K562 (cell line): ENCODE results near the gene PHKG2. TPM values are rescaled to one million over a fixed set of nuclear protein-coding genes. Genes with fewer than 3 reads are reported as not detected.

ENCODE experiments used
- ATAC-seq: fragments of 200-7000 bp; cut with Tn5 transposase; 3 replicates; pipeline ENCODE4 v1.9.1; 2020; ENCODE audit warnings: moderate library complexity
- BruUV-seq: library from RNA; stranded (reverse); fragments of 400-500 nt; replicated peaks from 2 replicates; lab custom pipeline; 2021; lab: Mats Ljungman, UMichigan
- CTCF ChIA-PET: fragments of 300-600 bp; formaldehyde crosslinking; extraction: SDS; loops from one replicate; lab custom pipeline; 2021; ENCODE audit warnings: low intra/inter-chr PET ratio; lab: Yijun Ruan, JAX
- POLR2A ChIA-PET: fragments of 300-600, 350-650 bp; sonication (Branson Sonifier 250); formaldehyde crosslinking; extraction: SDS; loops from one replicate; lab custom pipeline; 2021; ENCODE audit warnings: antibody characterized with exemption, inconsistent platforms; lab: Yijun Ruan, JAX
- DNase-seq, 4 experiments: peaks; one replicate each; pipeline versions ENCODE4 v3.0.0 to v3.0.0-alpha.2; 2011 to 2018; ENCODE audit warnings: low spot score in 3 of 4, mixed read lengths in 3 of 4; ENCODE audit errors: extremely low read depth in 1 of 4
- FAIRE-seq: peaks from 2 replicates; lab custom pipeline; 2011; peaks lifted over from hg19 to GRCh38; lab: Jason Lieb, UNC
- H2AFZ ChIP-seq: 2 replicates; pipeline ENCODE4 v1.6.0; 2011; ENCODE audit warnings: low read depth, low read length, control low read depth, inconsistent platforms
- H3K27ac ChIP-seq: fragments of 200-600 bp; 3 replicates; pipeline ENCODE4 v1.8.0; 2011; ENCODE audit warnings: low read depth, mild to moderate bottlenecking, control low read depth, inconsistent platforms, low read length, moderate library complexity, mixed read lengths; ENCODE audit errors: extremely low read depth
- H3K27me3 ChIP-seq, 2 experiments: fragments of 300-600 bp in 1 of 2; 2 replicates in 1 of 2; 3 replicates in 1 of 2; pipeline versions ENCODE4 v1.6.0 to v1.8.0; 2011; ENCODE audit warnings: inconsistent platforms in 2 of 2, low read length in 2 of 2, mild to moderate bottlenecking in 1 of 2, mixed read lengths in 1 of 2, moderate library complexity in 1 of 2; ENCODE audit not compliant: control insufficient read depth in 2 of 2, insufficient read depth in 2 of 2
- H3K36me3 ChIP-seq: fragments of 300-600 bp; 3 replicates; pipeline ENCODE4 v1.8.0; 2011; ENCODE audit warnings: mild to moderate bottlenecking, low read length, inconsistent platforms; ENCODE audit not compliant: control insufficient read depth, insufficient read depth
- H3K4me1 ChIP-seq, 2 experiments: fragments of 200-600 bp in 1 of 2; replicated peaks in 1 of 2; 2 replicates in 1 of 2; 3 replicates in 1 of 2; pipeline versions ENCODE4 v1.5.1 to v1.8.0; 2011; ENCODE audit warnings: inconsistent platforms in 2 of 2, low read length in 2 of 2, mild to moderate bottlenecking in 1 of 2, mixed read lengths in 1 of 2, moderate library complexity in 1 of 2; ENCODE audit not compliant: control insufficient read depth in 2 of 2, insufficient read depth in 2 of 2
- H3K4me2 ChIP-seq: 2 replicates; pipeline ENCODE4 v1.6.1; 2011; ENCODE audit warnings: low read length, control low read depth, inconsistent platforms, mixed read lengths; ENCODE audit not compliant: insufficient read depth
- H3K4me3 ChIP-seq: fragments of 200-600 bp; sonication (generic), shearing (Covaris generic); 2 replicates; pipeline ENCODE4 v1.5.1; 2016; ENCODE audit warnings: control low read depth, inconsistent platforms
- H3K79me2 ChIP-seq: fragments of 200-600 bp; 3 replicates; pipeline ENCODE4 v1.8.0; 2011; ENCODE audit warnings: low read length, inconsistent platforms; ENCODE audit not compliant: control insufficient read depth, insufficient read depth
- H3K9ac ChIP-seq, 2 experiments: 2 replicates each; pipeline versions ENCODE4 v1.6.0 to v1.6.1; 2011; ENCODE audit warnings: low read depth in 2 of 2, low read length in 2 of 2, control low read depth in 1 of 2, inconsistent platforms in 1 of 2, mild to moderate bottlenecking in 1 of 2, mixed read lengths in 1 of 2; ENCODE audit not compliant: insufficient read depth in 1 of 2
- H3K9me1 ChIP-seq: one replicate; pipeline ENCODE4 v1.6.0; 2011; ENCODE audit warnings: inconsistent platforms, mild to moderate bottlenecking, low read length, moderate library complexity; ENCODE audit not compliant: control insufficient read depth, insufficient read depth
- H3K9me3 ChIP-seq: replicated peaks from 2 replicates; pipeline ENCODE4 v1.5.1; 2011; ENCODE audit warnings: low read depth, low read length, inconsistent platforms; ENCODE audit not compliant: control insufficient read depth, insufficient read depth
- H4K20me1 ChIP-seq: replicated peaks from 2 replicates; pipeline ENCODE4 v1.6.1; 2011; ENCODE audit warnings: low read length, inconsistent platforms, mixed read lengths; ENCODE audit not compliant: control insufficient read depth, insufficient read depth
- CAMTA2 ChIP-seq: fragments of 250-450 bp; sonication (Bioruptor Pico); conservative IDR thresholded peaks from 2 replicates; pipeline ENCODE4 v1.5.1; 2022
- CBFA2T3 ChIP-seq: fragments of 450-650 bp; IDR thresholded peaks from 2 replicates; pipeline ENCODE4 v1.6.1; 2017
- ETV6 ChIP-seq, 3 experiments: fragments of 150-350 bp in 1 of 3; sonication (generic) in 1 of 3; formaldehyde crosslinking in 1 of 3; IDR thresholded peaks; 2 replicates each; pipeline versions ENCODE4 v1.6.1 to v1.8.0; 2014 to 2022; ENCODE audit warnings: borderline replicate concordance in 2 of 3, low read depth in 2 of 3, antibody characterized with exemption in 1 of 3, low read length in 1 of 3, mild to moderate bottlenecking in 1 of 3, missing genetic modification reagents in 1 of 3
- LCOR ChIP-seq: sonication (generic); formaldehyde crosslinking; IDR thresholded peaks from 2 replicates; pipeline ENCODE4 v1.8.0; 2022; ENCODE audit warnings: mild to moderate bottlenecking, missing genetic modification reagents
- MXI1 ChIP-seq: IDR thresholded peaks from 2 replicates; pipeline ENCODE4 v1.6.1; 2011; ENCODE audit warnings: low read depth, mild to moderate bottlenecking, improper control_type of control experiment, low read length
- NEUROD1 ChIP-seq: fragments of 150-350 bp; IDR thresholded peaks from 2 replicates; pipeline ENCODE4 v1.6.1; 2014; ENCODE audit warnings: borderline replicate concordance, low read length, low read depth; ENCODE audit not compliant: partially characterized antibody
- NFRKB ChIP-seq: fragments of 450-650 bp; IDR thresholded peaks from 2 replicates; pipeline ENCODE4 v1.6.1; 2016; ENCODE audit warnings: low read depth
- POLR3G ChIP-seq: IDR thresholded peaks from 2 replicates; pipeline ENCODE4 v1.6.1; 2011; ENCODE audit not compliant: insufficient read length, insufficient replicate concordance; ENCODE audit errors: extremely low read depth
- PTTG1 ChIP-seq: fragments of 450-650 bp; IDR thresholded peaks from 2 replicates; pipeline ENCODE4 v1.6.1; 2016; ENCODE audit warnings: low read depth, mild to moderate bottlenecking, missing genetic modification characterization, missing compliant biosample characterization
- RAD51 ChIP-seq: fragments of 450-650 bp; IDR thresholded peaks from 2 replicates; pipeline ENCODE4 v1.7.1; 2016; ENCODE audit warnings: low read depth, mild to moderate bottlenecking, borderline replicate concordance
- RBM34 ChIP-seq: fragments of 200-400 bp; formaldehyde crosslinking; IDR thresholded peaks from 2 replicates; pipeline ENCODE4 v1.6.1; 2018; ENCODE audit warnings: low read length, borderline replicate concordance; ENCODE audit not compliant: insufficient read depth
- SRSF9 ChIP-seq: fragments of 200-400 bp; formaldehyde crosslinking; IDR thresholded peaks from 2 replicates; pipeline ENCODE4 v1.6.1; 2017; ENCODE audit warnings: low read depth, low read length, borderline replicate concordance
- TCF7 ChIP-seq: sonication (generic); IDR thresholded peaks from 2 replicates; pipeline ENCODE4 v1.6.1; 2016; ENCODE audit warnings: antibody characterized with exemption, borderline replicate concordance
- XRCC5 ChIP-seq: fragments of 200-400 bp; formaldehyde crosslinking; IDR thresholded peaks from 2 replicates; pipeline ENCODE4 v1.6.1; 2017; ENCODE audit warnings: low read depth, mild to moderate bottlenecking, low read length
- ZKSCAN3 ChIP-seq: fragments of 250-450 bp; sonication (Bioruptor Pico); IDR thresholded peaks from 2 replicates; pipeline ENCODE4 v1.4.0; 2020
- ZNF197 ChIP-seq: fragments of 200-800 bp; sonication (Bioruptor generic); IDR thresholded peaks from 2 replicates; pipeline ENCODE4 v1.6.1; 2016; ENCODE audit warnings: low read depth, missing genetic modification characterization, missing compliant biosample characterization
- ZNF224 ChIP-seq: sonication (generic); formaldehyde crosslinking; IDR thresholded peaks from 2 replicates; pipeline ENCODE4 v1.8.0; 2022; ENCODE audit warnings: mild to moderate bottlenecking, missing genetic modification reagents
- WGBS: fragments of 100-300 bp; shearing (Covaris generic); methylation state at CpG from one replicate; pipeline ENCODE4 v1.1.6; 2016; ENCODE audit warnings: low coverage, mixed read lengths; ENCODE audit not compliant: insufficient coverage; ENCODE audit errors: missing lambda C conversion rate; 5-methylcytosine and 5-hydroxymethylcytosine counted together
- in situ Hi-C: fragments of 300-500 bp; cut with MboI; formaldehyde crosslinking; loops from 4 replicates; pipeline ENCODE4 v1.15.0; 2018; ENCODE audit warnings: inconsistent platforms, mixed read lengths
- intact Hi-C: fragments of 100-400 bp; cut with micrococcal nuclease; formaldehyde crosslinking; loops from 2 replicates; pipeline ENCODE4 v1.14.2; 2022
- polyA plus RNA-seq, 8 experiments: library from polyadenylated mRNA; depleted of rRNA in 4 of 8; stranded (reverse) in 5 of 8; unstranded in 3 of 8; fragments of >200 nt; fragmentation: Nextera tagmentation in 2 of 8; fragmentation: Illumina TruSeq in 1 of 8; extraction: Ambion mirVana in 2 of 8; extraction: Trizol in 1 of 8; gene quantifications; 2 replicates each; pipeline versions ENCODE4 v1.2.1 to v1.2.3, GENCODE V29; 2011 to 2014; ENCODE audit warnings: inconsistent platforms in 1 of 8, missing spikeins in 1 of 8
- total RNA-seq, 7 experiments: library from RNA; depleted of rRNA in 6 of 7; stranded (reverse); fragments of >200 nt in 6 of 7; fragmentation: Illumina TruSeq in 2 of 7; extraction: Trizol in 2 of 7; gene quantifications; 2 replicates each; pipeline versions ENCODE4 v1.2.1 to v1.2.3, GENCODE V29; 2011 to 2021; ENCODE audit warnings: low replicate concordance in 1 of 7
- TF ChIP-seq, protein P1 (sequence below): fragments of 250-450 bp; sonication (Bioruptor Pico); IDR thresholded peaks from 2 replicates; pipeline ENCODE4 v1.4.0; 2020

PHKG2 gene
- total and polyA plus RNA-seq, 9 of the 15 experiments (the other 6 are each of a cell fraction or from before 2014, with no cell fraction given) = 5.8 to 54.2 (median 30.7) TPM

DNA sequence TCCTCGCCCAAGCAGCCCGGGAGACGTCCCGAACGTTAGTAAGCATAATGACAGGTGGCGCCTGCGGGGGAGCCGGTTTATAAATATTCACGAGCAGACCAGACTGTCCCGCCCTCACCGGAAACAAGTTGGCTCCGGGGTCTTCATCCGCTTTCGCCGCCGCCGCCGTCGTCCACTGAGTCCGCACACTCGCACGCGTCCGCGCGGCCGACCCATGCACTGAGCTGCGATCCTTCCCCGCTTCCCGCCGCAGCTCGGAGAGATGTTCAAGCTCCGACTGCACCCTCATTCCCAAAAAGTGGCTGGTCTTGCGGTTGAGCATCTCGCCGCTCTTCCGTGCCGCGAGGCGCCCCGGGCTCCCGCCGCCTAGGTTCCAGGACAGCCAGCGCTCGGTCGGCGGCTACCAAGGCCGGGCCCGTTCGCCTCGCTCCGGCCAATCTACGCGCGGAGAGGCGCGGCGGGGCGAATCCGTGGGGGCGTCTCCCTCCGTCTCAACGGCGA lies 13.3 kb downstream of the PHKG2 start:
- Histone ChIP-seq H3K79me2 (peaks cover 42% of the 10 kb centered on the region), H3K9ac (peak overlapping the region; percentile 55 to 95), H3K4me2 (peak overlapping the region; percentile 94), H3K9me1 (no peaks in the 10 kb centered on the region), H3K4me3 (peak overlapping the region; percentile 88), H2AFZ (peak overlapping the region; percentile 92), H3K4me1 (peaks cover 19 to 47% of the 10 kb centered on the region in 2 experiments; a peak in 4 of 5 replicates), H3K9me3 (no peaks in the 10 kb centered on the region), H3K27ac (peak overlapping the region; percentile 54), H3K27me3 (no peaks in the 10 kb centered on the region), H3K36me3 (peaks cover 75% of the 10 kb centered on the region), H4K20me1 (no peaks in the 10 kb centered on the region)
- intact Hi-C loops = loop anchor here (5.0 kb wide), 1 partner anchor 51 kb away; no protein-coding TSS in a partner anchor
- 0% methylated on average over 62 of the region's 64 CpGs for WGBS
- TSS peak; percentile 62 for BruUV-seq
- peak; percentile 54 to 81 (median 63) for DNase-seq
- POLR2A ChIA-PET = interaction anchor here (1.0 to 3.7 kb wide), 5 partner anchors 9 to 15 kb away, joined by 3 to 28 read pairs (median 7); partner anchors contain the start of gene PHKG2
- in situ Hi-C loops = no loop called here
- peak; percentile 70 for ATAC-seq
- FAIRE-seq = peak; percentile 48
- CTCF ChIA-PET = no interaction called here
- no peak for TF ChIP-seq RAD51
- no peak for TF ChIP-seq TCF7
- peak; percentile 74; the same call in 1 of the 2 replicates for TF ChIP-seq LCOR (CRISPR knock-in tag)
- TF ChIP-seq CAMTA2 = no peak
- TF ChIP-seq MXI1 = no peak
- no peak for TF ChIP-seq SRSF9
- no peak for TF ChIP-seq RBM34
- TF ChIP-seq XRCC5 = no peak
- 0 out of 2 replicates have a peak, but pooled peaks have one; percentile 6 for TF ChIP-seq ZNF197 (CRISPR knock-in tag)
- TF ChIP-seq PTTG1 (tag) = no peak
- TF ChIP-seq, protein P1, sequence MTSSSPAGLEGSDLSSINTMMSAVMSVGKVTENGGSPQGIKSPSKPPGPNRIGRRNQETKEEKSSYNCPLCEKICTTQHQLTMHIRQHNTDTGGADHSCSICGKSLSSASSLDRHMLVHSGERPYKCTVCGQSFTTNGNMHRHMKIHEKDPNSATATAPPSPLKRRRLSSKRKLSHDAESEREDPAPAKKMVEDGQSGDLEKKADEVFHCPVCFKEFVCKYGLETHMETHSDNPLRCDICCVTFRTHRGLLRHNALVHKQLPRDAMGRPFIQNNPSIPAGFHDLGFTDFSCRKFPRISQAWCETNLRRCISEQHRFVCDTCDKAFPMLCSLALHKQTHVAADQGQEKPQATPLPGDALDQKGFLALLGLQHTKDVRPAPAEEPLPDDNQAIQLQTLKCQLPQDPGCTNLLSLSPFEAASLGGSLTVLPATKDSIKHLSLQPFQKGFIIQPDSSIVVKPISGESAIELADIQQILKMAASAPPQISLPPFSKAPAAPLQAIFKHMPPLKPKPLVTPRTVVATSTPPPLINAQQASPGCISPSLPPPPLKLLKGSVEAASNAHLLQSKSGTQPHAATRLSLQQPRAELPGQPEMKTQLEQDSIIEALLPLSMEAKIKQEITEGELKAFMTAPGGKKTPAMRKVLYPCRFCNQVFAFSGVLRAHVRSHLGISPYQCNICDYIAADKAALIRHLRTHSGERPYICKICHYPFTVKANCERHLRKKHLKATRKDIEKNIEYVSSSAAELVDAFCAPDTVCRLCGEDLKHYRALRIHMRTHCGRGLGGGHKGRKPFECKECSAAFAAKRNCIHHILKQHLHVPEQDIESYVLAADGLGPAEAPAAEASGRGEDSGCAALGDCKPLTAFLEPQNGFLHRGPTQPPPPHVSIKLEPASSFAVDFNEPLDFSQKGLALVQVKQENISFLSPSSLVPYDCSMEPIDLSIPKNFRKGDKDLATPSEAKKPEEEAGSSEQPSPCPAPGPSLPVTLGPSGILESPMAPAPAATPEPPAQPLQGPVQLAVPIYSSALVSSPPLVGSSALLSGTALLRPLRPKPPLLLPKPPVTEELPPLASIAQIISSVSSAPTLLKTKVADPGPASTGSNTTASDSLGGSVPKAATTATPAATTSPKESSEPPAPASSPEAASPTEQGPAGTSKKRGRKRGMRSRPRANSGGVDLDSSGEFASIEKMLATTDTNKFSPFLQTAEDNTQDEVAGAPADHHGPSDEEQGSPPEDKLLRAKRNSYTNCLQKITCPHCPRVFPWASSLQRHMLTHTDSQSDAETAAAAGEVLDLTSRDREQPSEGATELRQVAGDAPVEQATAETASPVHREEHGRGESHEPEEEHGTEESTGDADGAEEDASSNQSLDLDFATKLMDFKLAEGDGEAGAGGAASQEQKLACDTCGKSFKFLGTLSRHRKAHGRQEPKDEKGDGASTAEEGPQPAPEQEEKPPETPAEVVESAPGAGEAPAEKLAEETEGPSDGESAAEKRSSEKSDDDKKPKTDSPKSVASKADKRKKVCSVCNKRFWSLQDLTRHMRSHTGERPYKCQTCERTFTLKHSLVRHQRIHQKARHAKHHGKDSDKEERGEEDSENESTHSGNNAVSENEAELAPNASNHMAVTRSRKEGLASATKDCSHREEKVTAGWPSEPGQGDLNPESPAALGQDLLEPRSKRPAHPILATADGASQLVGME (CRISPR knock-in tag) = no peak
- no peak for TF ChIP-seq CBFA2T3
- no peak for TF ChIP-seq POLR3G
- TF ChIP-seq ETV6 (IDR thresholded peaks at IDR 0.05; ENCODE audit: borderline replicate concordance in 1 of 2, low read depth in 2 of 2, low read length in 1 of 2) = no peak
- peak; percentile 36; the same call in 1 of the 2 replicates for TF ChIP-seq ETV6 (CRISPR knock-in tag; IDR thresholded peaks at IDR 0.05; ENCODE audit: borderline replicate concordance)
- no peak for TF ChIP-seq NFRKB
- no peak for TF ChIP-seq NEUROD1
- TF ChIP-seq ZNF224 = 0 out of 2 replicates have a peak, but pooled peaks have one; percentile 43
- TF ChIP-seq ZKSCAN3 (CRISPR knock-in tag) = no peak
